H1 (cell line): ENCODE data around the gene ZNF426. TPM values are rescaled to one million over a fixed set of nuclear protein-coding genes. Genes with fewer than 3 reads are reported as not detected.

ENCODE experiments used
- ATF2 ChIP-seq: IDR thresholded peaks from 2 replicates; pipeline ENCODE4 v1.6.1; 2012; ENCODE audit warnings: low read length, inconsistent platforms
- BCL11A ChIP-seq, 2 experiments: IDR thresholded peaks; one replicate each; pipeline ENCODE4 v1.6.1; 2011; ENCODE audit warnings: low read depth in 2 of 2, low read length in 2 of 2, mild to moderate bottlenecking in 2 of 2
- CBX5 ChIP-seq: fragments of 300-800, 300-1000 bp; sonication (generic); IDR thresholded peaks from 2 replicates; pipeline ENCODE4 v1.7.1; 2016; ENCODE audit warnings: antibody characterized with exemption, low read length, low read depth
- CBX8 ChIP-seq: fragments of 300-800, 300-1000 bp; sonication (generic); IDR thresholded peaks from 2 replicates; pipeline ENCODE4 v1.7.1; 2016; ENCODE audit warnings: low read depth, low read length, borderline replicate concordance
- CHD2 ChIP-seq: IDR thresholded peaks from 2 replicates; pipeline ENCODE4 v1.6.1; 2012; ENCODE audit warnings: low read length, improper control_type of control experiment
- FOSL1 ChIP-seq: IDR thresholded peaks from 2 replicates; pipeline ENCODE4 v1.6.1; 2011; ENCODE audit warnings: mild to moderate bottlenecking, low read depth, low read length, moderate library complexity; ENCODE audit not compliant: insufficient read depth
- GABPA ChIP-seq: IDR thresholded peaks from 2 replicates; pipeline ENCODE4 v1.6.1; 2011; ENCODE audit warnings: mild to moderate bottlenecking, low read length, moderate library complexity, borderline replicate concordance; ENCODE audit not compliant: insufficient read depth
- GTF2F1 ChIP-seq: IDR thresholded peaks from 2 replicates; pipeline ENCODE4 v1.6.1; 2012; ENCODE audit warnings: low read depth, low read length, improper control_type of control experiment, borderline replicate concordance
- HDAC2 ChIP-seq, 2 experiments: fragments of 300-600 bp in 1 of 2; sonication (generic) in 1 of 2; IDR thresholded peaks; 2 replicates each; pipeline ENCODE4 v1.6.1; 2011 to 2012; ENCODE audit warnings: low read depth in 2 of 2, low read length in 2 of 2, mild to moderate bottlenecking in 2 of 2, moderate library complexity in 2 of 2, borderline replicate concordance in 1 of 2, inconsistent platforms in 1 of 2
- KDM1A ChIP-seq: fragments of 200-600, 300-600 bp; sonication (generic); IDR thresholded peaks from 2 replicates; pipeline ENCODE4 v1.7.1; 2016; ENCODE audit warnings: mild to moderate bottlenecking, low read length, borderline replicate concordance
- KDM4A ChIP-seq: IDR thresholded peaks from one replicate; pipeline ENCODE4 v1.7.1; 2012; ENCODE audit warnings: low read depth, mild to moderate bottlenecking, moderate library complexity, low read length, inconsistent platforms; ENCODE audit not compliant: severe bottlenecking
- KDM5A ChIP-seq: fragments of 200-600 bp; IDR thresholded peaks from 2 replicates; pipeline ENCODE4 v1.7.1; 2012; ENCODE audit warnings: mild to moderate bottlenecking, low read length, inconsistent platforms, mixed read lengths
- POU5F1 ChIP-seq: IDR thresholded peaks from 2 replicates; pipeline ENCODE4 v1.6.1; 2011; ENCODE audit warnings: low read depth, mild to moderate bottlenecking, low read length, moderate library complexity
- RBBP5 ChIP-seq: IDR thresholded peaks from 2 replicates; pipeline ENCODE4 v1.7.1; 2012; ENCODE audit warnings: low read depth, mild to moderate bottlenecking, inconsistent platforms, low read length, moderate library complexity, borderline replicate concordance
- SIN3A ChIP-seq, 2 experiments: IDR thresholded peaks in 1 of 2; conservative IDR thresholded peaks in 1 of 2; 2 replicates each; pipeline ENCODE4 v1.6.1; 2011 to 2012; ENCODE audit warnings: low read length in 2 of 2, improper control_type of control experiment in 1 of 2, low read depth in 1 of 2, mild to moderate bottlenecking in 1 of 2
- SP1 ChIP-seq: IDR thresholded peaks from 2 replicates; pipeline ENCODE4 v1.6.1; 2011; ENCODE audit warnings: low read depth, low read length
- SRF ChIP-seq: IDR thresholded peaks from 2 replicates; pipeline ENCODE4 v1.6.1; 2011; ENCODE audit warnings: mild to moderate bottlenecking, low read depth, low read length, moderate library complexity
- SUZ12 ChIP-seq: fragments of 200-600 bp; sonication (generic); IDR thresholded peaks from 2 replicates; pipeline ENCODE4 v1.6.1; 2012; ENCODE audit warnings: mild to moderate bottlenecking, inconsistent platforms, low read length, moderate library complexity, mixed read lengths
- TAF1 ChIP-seq: IDR thresholded peaks from 2 replicates; pipeline ENCODE4 v1.6.1; 2011; ENCODE audit warnings: mild to moderate bottlenecking, low read depth, low read length
- TAF7 ChIP-seq: optimal IDR thresholded peaks from 2 replicates; pipeline ENCODE3; 2011; ENCODE audit warnings: low read depth, mild to moderate bottlenecking, inconsistent platforms, low read length, moderate library complexity, borderline replicate concordance
- ZNF274 ChIP-seq: IDR thresholded peaks from 2 replicates; pipeline ENCODE4 v1.7.0; 2012; ENCODE audit warnings: low read length, borderline replicate concordance; ENCODE audit errors: extremely low read depth
- polyA plus RNA-seq, 7 experiments: library from polyadenylated mRNA; depleted of rRNA in 3 of 7; stranded (reverse) in 5 of 7; unstranded in 2 of 7; fragments of >200 nt in 5 of 7; fragments of 200-250 nt in 2 of 7; gene quantifications; 1 replicate in 5 of 7; 2 replicates in 1 of 7; 4 replicates in 1 of 7; pipeline versions ENCODE4 v1.2.1 to v1.2.3, GENCODE V29; 2011 to 2013; ENCODE audit warnings: missing spikeins in 2 of 7, mixed read lengths in 2 of 7
- total RNA-seq: library from RNA; stranded (reverse); fragmentation: NEBNext Ultra II Directional; extraction: Animal tissue kit (Norgen Biotek cat#: 25700); gene quantifications from 2 replicates; pipeline ENCODE4 v1.2.1, GENCODE V29; 2021

ZNF426 gene
- total and polyA plus RNA-seq, 2 of the 8 experiments (the other 6 are each of a cell fraction or from before 2014, with no cell fraction given) = 3.6 to 27.9 TPM

GRCh38 chr19:9538183-9539058 is at the start of gene ZNF426 (continued):
- TF ChIP-seq POU5F1 (no peak), CHD2 (peak; percentile 63; the same call in 1 of the 2 replicates), SIN3A (conservative IDR thresholded peaks at IDR 0.05 in 1 of 2, IDR thresholded peaks at IDR 0.05 in 1 of 2; ENCODE audit: low read depth in 1 of 2, low read length in 2 of 2) (peak in 1 of 2 experiments; percentile 84; a peak in 2 of 4 replicates), ATF2 (no peak; the same call in 1 of the 2 replicates), GABPA (no peak), TAF7 (peak; percentile 88), CBX5 (no peak), ZNF274 (no peak), CBX8 (no peak), HDAC2 (IDR thresholded peaks at IDR 0.05; ENCODE audit: borderline replicate concordance in 1 of 2, low read depth in 2 of 2, low read length in 2 of 2) (peak in 1 of 2 experiments; percentile 64; a peak in 1 of 4 replicates), TAF1 (peak; percentile 97), FOSL1 (no peak), KDM1A (no peak), KDM4A (peak; percentile 100), SRF (peak; percentile 74), RBBP5 (peak; percentile 87), SP1 (0 out of 2 replicates have a peak, but pooled peaks have one; percentile 27), GTF2F1 (peak; percentile 71; the same call in 1 of the 2 replicates), SUZ12 (no peak), KDM5A (peak; percentile 85), BCL11A (IDR thresholded peaks at IDR 0.05; ENCODE audit: low read depth in 2 of 2, low read length in 2 of 2) (no peak)
